ENCODE data around the gene ASPG.

ASPG gene

DNA sequence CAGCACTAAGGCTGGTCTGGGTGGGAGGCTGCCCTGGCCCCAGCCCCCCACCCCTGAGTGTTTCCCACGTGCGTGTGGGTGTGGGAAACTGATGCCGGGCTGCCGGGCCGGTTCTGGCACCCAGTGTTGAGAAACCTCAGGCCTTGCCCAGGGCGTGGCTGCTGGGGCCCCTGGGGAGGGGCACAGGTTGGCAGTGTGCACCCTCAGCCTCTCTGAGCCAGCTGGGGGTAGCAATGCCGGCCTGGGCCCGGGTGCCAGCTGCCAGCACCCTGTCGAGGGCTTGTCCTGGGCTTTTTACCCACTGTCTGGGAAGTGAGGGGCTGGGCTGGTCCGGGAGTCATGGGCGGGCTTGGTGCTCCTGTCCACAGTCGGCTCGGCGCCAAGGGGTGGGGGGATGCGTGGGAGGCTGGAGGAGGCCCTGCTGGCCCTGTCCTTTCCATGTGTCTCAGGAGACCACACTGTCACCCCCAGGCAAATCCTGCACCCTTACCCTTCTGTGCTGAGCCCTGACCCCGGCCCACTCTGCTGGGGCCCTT, 15.7 kb downstream of the ASPG start:
- TF ChIP-seq SIN3A (IDR thresholded peaks at IDR 0.05; ENCODE audit: borderline replicate concordance, insufficient read depth, low read length) (no peak), POLR2AphosphoS5 (IDR thresholded peaks at IDR 0.05; ENCODE audit: low read depth, low read length) (no peak), TAF1 (IDR thresholded peaks at IDR 0.05; ENCODE audit: borderline replicate concordance, insufficient read depth, low read length) (no peak), FOXP2 (optimal IDR thresholded peaks at IDR 0.05; ENCODE audit: borderline replicate concordance, extremely low read depth, extremely low read length, insufficient read depth) (no peak)
- TF ChIP-seq, protein P1, sequence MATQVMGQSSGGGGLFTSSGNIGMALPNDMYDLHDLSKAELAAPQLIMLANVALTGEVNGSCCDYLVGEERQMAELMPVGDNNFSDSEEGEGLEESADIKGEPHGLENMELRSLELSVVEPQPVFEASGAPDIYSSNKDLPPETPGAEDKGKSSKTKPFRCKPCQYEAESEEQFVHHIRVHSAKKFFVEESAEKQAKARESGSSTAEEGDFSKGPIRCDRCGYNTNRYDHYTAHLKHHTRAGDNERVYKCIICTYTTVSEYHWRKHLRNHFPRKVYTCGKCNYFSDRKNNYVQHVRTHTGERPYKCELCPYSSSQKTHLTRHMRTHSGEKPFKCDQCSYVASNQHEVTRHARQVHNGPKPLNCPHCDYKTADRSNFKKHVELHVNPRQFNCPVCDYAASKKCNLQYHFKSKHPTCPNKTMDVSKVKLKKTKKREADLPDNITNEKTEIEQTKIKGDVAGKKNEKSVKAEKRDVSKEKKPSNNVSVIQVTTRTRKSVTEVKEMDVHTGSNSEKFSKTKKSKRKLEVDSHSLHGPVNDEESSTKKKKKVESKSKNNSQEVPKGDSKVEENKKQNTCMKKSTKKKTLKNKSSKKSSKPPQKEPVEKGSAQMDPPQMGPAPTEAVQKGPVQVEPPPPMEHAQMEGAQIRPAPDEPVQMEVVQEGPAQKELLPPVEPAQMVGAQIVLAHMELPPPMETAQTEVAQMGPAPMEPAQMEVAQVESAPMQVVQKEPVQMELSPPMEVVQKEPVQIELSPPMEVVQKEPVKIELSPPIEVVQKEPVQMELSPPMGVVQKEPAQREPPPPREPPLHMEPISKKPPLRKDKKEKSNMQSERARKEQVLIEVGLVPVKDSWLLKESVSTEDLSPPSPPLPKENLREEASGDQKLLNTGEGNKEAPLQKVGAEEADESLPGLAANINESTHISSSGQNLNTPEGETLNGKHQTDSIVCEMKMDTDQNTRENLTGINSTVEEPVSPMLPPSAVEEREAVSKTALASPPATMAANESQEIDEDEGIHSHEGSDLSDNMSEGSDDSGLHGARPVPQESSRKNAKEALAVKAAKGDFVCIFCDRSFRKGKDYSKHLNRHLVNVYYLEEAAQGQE (IDR thresholded peaks at IDR 0.05; ENCODE audit: insufficient read depth in 1 of 2, low read depth in 2 of 2, low read length in 2 of 2): no peak

DNA sequence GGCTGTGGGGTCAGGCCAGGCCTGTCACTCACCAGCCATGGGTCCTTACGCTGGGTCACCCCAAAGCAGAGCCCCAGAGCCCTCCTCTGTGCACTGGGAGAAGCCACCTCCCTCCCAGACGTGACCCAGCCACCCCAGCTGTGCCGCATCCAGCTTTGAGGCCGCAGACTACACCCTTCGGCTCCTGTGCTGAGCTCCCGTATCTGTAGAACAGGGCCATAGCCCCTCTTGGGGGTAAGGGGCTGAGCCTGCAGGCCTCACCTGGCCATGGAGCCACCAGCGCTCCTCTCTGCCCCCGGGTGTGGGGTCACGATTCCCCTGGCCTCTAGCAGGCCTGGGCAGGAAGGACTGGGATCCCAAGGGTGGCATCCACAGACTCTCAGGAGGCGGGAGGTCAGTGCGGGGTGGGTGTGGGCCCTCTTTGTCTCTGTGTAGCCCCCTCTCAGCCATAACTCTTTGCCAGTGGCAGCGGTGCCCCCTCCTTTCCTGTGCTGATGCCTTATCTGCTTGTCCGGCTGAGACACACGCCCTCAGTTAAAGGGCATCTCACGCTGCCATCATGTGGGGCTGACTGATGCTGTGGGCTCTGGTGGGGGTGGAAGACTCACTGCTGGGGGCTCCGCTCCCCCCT, 16.3 kb downstream of the ASPG start:
- TF ChIP-seq, protein P1 (IDR thresholded peaks at IDR 0.05; ENCODE audit: insufficient read depth in 1 of 2, low read depth in 2 of 2, low read length in 2 of 2): no peak
- TF ChIP-seq TAF1 (IDR thresholded peaks at IDR 0.05; ENCODE audit: borderline replicate concordance, insufficient read depth, low read length) (no peak), SIN3A (IDR thresholded peaks at IDR 0.05; ENCODE audit: borderline replicate concordance, insufficient read depth, low read length) (no peak)

DNA sequence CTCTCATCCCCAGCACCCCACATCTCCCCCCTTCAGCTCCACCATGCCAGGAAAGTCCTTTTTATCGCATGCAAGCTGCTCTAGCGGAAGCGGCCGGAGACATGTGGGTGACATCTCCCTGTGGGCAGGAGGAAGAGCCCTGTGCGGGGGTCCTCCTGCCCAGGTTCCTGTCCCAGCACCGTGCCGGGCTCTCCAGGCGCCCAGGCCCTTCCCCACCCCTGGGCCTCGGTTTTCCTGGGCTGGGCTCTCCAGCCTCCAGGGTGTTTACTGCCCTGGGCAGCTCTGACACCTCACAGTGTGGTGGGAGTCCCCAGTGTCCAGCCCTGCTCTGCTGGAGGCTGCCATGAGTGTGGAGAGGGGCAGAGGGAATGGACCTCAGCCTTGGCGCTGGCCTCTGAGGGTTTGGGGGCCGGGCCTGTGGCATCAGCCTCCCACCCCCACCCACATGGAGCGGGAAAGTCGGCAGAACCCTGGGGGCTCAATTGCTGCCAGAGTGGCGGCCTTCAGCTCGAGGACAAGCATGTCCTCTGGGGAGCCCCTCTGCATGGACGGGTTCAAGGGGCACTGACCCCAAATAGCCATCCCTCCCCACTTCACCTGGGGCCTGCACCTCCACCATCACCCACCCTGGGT, 16.9 kb downstream of the ASPG start:
- TF ChIP-seq TAF1 (IDR thresholded peaks at IDR 0.05; ENCODE audit: borderline replicate concordance, insufficient read depth, low read length) (no peak), SIN3A (IDR thresholded peaks at IDR 0.05; ENCODE audit: borderline replicate concordance, insufficient read depth, low read length) (no peak), FOXP2 (optimal IDR thresholded peaks at IDR 0.05; ENCODE audit: borderline replicate concordance, extremely low read depth, extremely low read length, insufficient read depth) (no peak), POLR2AphosphoS5 (IDR thresholded peaks at IDR 0.05; ENCODE audit: low read depth, low read length) (no peak)
- TF ChIP-seq, protein P1 (IDR thresholded peaks at IDR 0.05; ENCODE audit: insufficient read depth in 1 of 2, low read depth in 2 of 2, low read length in 2 of 2): no peak

DNA sequence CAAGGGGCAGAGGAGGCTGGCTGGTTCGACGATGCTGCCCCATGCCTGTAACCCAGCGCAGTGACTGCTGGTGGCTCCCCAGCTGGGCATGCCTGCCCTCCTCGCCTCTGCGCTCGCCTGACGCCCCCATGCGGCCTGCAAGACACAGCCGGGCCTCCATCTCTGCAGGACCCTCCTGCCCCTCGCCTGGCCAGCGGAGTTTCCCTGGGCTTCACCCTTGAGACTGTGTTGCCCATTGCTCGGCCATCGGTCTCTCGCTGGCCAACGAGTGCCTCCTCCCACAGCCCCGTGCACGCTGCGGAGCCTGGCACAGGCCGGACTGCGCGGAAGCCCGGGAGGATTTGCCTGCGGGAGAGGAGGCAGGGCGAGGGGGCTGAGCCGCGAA, 17.6 kb downstream of the ASPG start:
- TF ChIP-seq, protein P1 (IDR thresholded peaks at IDR 0.05; ENCODE audit: insufficient read depth in 1 of 2, low read depth in 2 of 2, low read length in 2 of 2): no peak

Data from PFSK-1 (cell line).